HG03378 (cell line): ENCODE data around the gene ZSCAN20.
A peak's percentile ranks its signal among the peaks of the same experiment; 100 is the strongest.

Source experiments
- ATAC-seq: cut with Tn5 transposase; IDR thresholded peaks from one replicate; pipeline ENCODE4 v1.9.1; 2021; ENCODE audit warnings: mild to moderate bottlenecking, moderate library complexity; ENCODE audit not compliant: unreplicated experiment

The ZSCAN20 gene

DNA sequence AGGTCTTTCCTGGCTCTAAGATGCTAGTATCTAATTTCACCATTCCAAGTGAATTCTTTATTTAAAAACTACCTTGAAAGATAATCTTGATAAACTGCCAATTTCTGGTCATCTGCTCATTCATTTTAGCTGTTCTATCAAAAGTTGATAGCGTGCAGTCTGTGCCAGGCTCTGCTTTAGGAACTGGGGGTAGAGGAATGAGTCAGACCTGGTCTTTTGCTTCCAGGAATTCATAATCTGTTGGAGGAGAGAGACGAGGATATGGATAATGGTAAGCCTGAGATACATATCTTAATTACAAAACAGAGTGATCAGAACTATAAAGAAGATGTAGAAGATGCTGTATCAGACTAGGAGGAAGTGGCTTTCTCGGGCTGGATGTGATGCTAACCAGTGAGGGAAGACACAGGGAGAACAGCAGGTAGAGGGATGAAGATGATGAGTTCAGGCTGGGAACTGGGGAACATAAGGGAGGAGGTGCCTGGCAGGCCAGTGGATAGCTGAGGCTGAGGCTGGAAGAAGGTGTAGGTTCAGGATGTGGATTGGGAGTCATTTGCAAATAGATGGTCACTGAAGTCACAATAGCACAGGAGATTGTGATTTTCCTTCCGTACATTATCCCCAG lies 29.3 kb upstream of the ZSCAN20 start:
- no peak for ATAC-seq

DNA sequence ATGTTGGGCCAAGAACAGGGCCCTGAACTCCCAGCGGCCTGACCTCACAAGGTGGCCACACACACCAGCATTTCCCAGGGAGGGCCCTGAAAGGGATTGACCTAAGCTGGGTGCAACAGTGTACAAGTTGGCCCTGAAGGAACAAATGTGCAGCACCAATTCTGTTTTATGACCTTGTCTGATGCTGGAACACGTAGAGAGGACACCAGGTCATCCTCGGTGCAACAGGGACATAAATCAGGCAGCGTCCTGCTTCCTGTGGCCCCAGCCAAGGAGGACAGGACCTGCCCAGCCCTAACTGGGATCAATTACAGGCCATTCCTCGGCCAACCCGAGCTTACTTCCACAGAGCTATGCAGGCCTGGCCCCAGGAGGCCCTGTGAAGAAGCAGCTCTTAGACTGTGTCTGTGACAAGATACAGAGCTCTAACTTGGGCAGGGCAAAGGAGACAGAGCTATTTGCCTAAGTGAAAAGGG lies 28.7 kb upstream of the ZSCAN20 start:
- no peak for ATAC-seq

DNA sequence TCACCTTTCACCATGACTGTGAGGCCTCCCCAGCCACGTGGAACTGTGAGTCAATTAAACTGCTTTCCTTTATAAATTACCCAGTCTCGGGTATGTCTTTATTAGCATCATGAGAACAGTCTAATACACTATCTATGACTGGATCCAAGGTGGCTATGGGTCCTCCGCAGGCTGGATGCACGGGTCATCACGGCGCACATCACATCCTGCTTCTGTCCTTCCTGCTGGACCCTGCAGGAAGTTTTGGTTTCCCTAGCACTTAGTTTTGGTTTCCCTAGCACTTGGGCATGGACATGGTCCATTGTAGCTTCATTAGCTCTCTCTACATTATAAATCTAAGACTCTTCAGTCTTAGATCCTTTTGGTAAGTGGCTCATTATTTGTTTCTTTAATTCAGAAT lies 27.3 kb upstream of the ZSCAN20 start:
- no peak for ATAC-seq

GRCh38 chr1:33446590-33446989 lies 25.9 kb upstream of the ZSCAN20 start:
- no peak for ATAC-seq

GRCh38 chr1:33454646-33455282 lies 17.7 kb upstream of the ZSCAN20 start:
- no peak for ATAC-seq

GRCh38 chr1:33455539-33456501 lies 16.6 kb upstream of the ZSCAN20 start:
- no peak for ATAC-seq

DNA sequence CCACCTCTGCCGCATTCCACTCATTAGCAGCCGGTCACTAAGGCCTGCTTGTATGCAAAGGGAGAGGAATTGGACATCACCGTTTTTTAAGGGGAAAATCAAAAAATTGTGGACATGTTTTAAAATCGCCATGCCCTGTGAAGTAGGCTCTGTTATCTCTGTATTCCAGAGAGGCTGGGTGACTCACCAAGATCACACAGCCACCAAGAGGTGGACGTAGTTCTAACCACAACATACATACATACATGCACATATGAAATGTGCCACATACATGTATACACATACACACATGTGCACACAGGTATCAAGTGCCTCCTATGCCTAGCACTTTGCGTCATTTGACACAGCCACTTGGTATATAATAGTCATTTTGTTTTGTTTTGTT lies 16.0 kb upstream of the ZSCAN20 start:
- ATAC-seq: no peak

GRCh38 chr1:33459691-33460090 lies 12.8 kb upstream of the ZSCAN20 start:
- ATAC-seq: no peak

GRCh38 chr1:33460144-33460543 lies 12.3 kb upstream of the ZSCAN20 start:
- no peak for ATAC-seq

DNA sequence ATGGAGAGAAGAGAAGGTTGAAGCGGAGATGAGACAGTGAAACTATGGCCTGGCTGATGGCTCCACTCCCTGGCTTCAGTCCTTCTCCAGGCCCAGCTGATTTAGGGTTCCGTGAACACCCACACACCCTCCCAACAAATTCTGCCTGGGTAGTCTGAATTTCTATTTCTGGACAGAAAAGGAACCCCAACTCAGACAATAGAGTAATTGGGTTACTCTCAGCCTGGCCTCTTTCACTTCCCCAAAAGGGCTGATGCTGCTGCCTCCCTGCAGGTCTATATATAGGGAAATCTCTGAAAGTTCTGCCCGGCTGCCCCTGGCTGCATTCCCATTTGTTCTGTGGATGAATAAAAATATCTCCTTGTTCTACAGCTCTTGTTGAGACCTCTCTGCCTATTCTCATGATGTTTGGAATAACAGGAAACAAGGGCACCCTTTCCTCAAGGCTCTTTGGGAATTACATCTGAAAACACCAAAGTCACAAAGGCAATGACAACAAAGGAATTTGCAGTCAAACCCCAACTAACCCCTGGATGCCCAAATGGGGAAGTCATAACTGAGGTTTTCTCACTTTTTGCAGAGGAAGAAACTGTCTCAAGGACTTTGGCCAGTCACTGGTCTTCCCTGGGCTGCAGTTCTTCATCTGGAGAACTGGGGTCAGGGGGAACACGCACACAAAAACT lies 11.4 kb upstream of the ZSCAN20 start:
- ATAC-seq: peak; percentile 57

GRCh38 chr1:33462405-33463164 lies 9.9 kb upstream of the ZSCAN20 start:
- no peak for ATAC-seq

DNA sequence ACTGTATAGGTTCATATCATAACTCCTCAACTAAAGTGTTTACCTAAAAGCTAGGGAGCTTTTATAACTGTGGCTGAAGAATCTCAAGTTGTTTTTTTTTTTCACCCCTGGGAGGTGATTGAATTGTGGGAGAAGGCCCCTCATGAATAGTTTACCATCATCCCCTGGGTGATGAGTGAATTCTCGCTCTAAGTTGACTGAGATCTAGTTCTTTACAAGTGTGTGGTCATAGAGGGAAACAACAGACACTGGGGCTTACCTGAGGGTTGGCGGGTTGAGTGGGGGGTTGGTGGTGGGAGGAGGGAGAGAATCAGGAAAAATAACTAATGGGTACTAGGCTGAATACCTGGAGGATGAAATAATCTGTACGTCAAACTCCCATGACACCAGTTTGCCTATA lies 7.9 kb upstream of the ZSCAN20 start:
- no peak for ATAC-seq

- no peak for ATAC-seq
These were observed 7.1 kb upstream of the ZSCAN20 start for GRCh38 chr1:33465316-33465715.

- no peak for ATAC-seq
These were observed 6.3 kb upstream of the ZSCAN20 start for GRCh38 chr1:33466159-33466558.

DNA sequence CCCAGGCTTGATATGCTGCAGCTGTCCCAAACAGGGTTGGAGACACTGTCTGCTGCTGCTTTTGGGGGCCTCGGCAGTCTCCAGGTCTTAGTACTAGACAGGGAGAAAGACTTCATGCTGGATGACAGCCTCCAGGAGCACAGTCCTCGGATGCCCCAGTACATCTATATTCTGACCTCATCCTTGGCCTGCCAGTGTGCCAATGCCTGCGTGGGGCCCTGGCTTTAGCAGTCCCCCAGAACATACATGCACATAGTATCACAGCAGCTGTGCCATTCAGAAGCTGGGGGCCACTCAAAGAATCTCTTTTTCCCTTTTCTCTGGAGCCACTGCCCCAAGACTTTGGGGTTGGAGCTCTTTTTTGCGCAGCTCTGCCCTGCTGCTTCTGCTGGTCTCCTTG lies 4.4 kb upstream of the ZSCAN20 start:
- no peak for ATAC-seq

DNA sequence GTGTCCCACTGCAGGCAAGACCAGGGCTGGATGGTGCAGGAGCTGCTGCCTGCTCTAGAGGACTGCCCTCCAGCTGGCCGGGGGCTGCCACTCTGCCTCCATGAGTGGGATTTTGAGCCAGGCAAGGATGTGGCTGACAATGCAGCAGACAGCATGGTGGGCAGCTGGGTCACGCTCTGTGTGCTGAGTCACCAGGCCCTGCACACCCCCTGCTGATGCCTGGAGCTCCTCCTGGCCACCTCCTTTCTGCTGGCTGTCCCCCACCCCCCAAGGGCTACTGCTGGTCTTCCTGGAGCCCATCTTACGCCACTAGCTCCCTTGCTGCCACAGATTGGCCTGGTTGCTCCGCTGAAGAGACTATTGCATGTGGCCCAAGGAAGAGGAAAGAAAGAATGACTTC lies 3.9 kb upstream of the ZSCAN20 start:
- no peak for ATAC-seq

GRCh38 chr1:33468967-33469366 lies 3.5 kb upstream of the ZSCAN20 start:
- no peak for ATAC-seq

- no peak for ATAC-seq
These were observed 2.8 kb upstream of the ZSCAN20 start for GRCh38 chr1:33469691-33470090.

GRCh38 chr1:33470495-33471012 lies 1.9 kb upstream of the ZSCAN20 start:
- ATAC-seq: no peak

- ATAC-seq: no peak
These were observed 1.0 kb upstream of the ZSCAN20 start for GRCh38 chr1:33471416-33471815.
